ENCODE results near the gene COX7A2. TPM values are rescaled to one million over a fixed set of nuclear protein-coding genes. Genes with fewer than 3 reads are reported as not detected.

The COX7A2 gene
- total and polyA plus RNA-seq, 2 donors = 422 to 447 TPM

GRCh38 chr6:75278474-75279077 lies 35.0 kb upstream of the COX7A2 start:
- Histone ChIP-seq H3K27ac (ENCODE audit: low read depth in 1 of 2, low read length in 1 of 2) (no peak overlapping the region), H3K4me3 (ENCODE audit: low read length in 2 of 2) (no peak overlapping the region), H3K9me3 (ENCODE audit: control insufficient read depth in 2 of 2, insufficient read depth in 1 of 2, low read length in 1 of 2) (no peaks in the 10 kb centered on the region), H3K4me1 (ENCODE audit: control insufficient read depth in 2 of 2, insufficient read depth in 2 of 2, low read length in 2 of 2) (no peaks in the 10 kb centered on the region), H3K36me3 (ENCODE audit: control insufficient read depth in 2 of 2, insufficient read depth in 2 of 2, low read length in 1 of 2) (no peaks in the 10 kb centered on the region), H3K27me3 (ENCODE audit: control insufficient read depth in 2 of 2, insufficient read depth in 1 of 2, low read length in 1 of 2) (no peaks in the 10 kb centered on the region)
- 80% methylated on average over 4 of the region's 4 CpGs for WGBS
- DNase-seq (ENCODE audit: low read depth in 6 of 9, low spot score in 9 of 9) = no peak

GRCh38 chr6:75275067-75275466 lies 31.5 kb upstream of the COX7A2 start:
- Histone ChIP-seq H3K27me3 (ENCODE audit: control insufficient read depth in 2 of 2, insufficient read depth in 1 of 2, low read length in 1 of 2) (no peaks in the 10 kb centered on the region), H3K27ac (ENCODE audit: low read depth in 1 of 2, low read length in 1 of 2) (no peak overlapping the region), H3K9me3 (ENCODE audit: control insufficient read depth in 2 of 2, insufficient read depth in 1 of 2, low read length in 1 of 2) (no peaks in the 10 kb centered on the region), H3K4me1 (ENCODE audit: control insufficient read depth in 2 of 2, insufficient read depth in 2 of 2, low read length in 2 of 2) (no peaks in the 10 kb centered on the region), H3K4me3 (ENCODE audit: low read length in 2 of 2) (no peak overlapping the region), H3K36me3 (ENCODE audit: control insufficient read depth in 2 of 2, insufficient read depth in 2 of 2, low read length in 1 of 2) (peaks cover 9 to 13% of the 10 kb centered on the region in 2 donors)
- no peak for DNase-seq (ENCODE audit: low read depth in 6 of 9, low spot score in 9 of 9)

GRCh38 chr6:75273009-75273408 lies 29.4 kb upstream of the COX7A2 start:
- Histone ChIP-seq H3K4me3 (ENCODE audit: low read length in 2 of 2) (no peak overlapping the region), H3K9me3 (ENCODE audit: control insufficient read depth in 2 of 2, insufficient read depth in 1 of 2, low read length in 1 of 2) (no peaks in the 10 kb centered on the region), H3K36me3 (ENCODE audit: control insufficient read depth in 2 of 2, insufficient read depth in 2 of 2, low read length in 1 of 2) (peaks cover 13 to 15% of the 10 kb centered on the region in 2 donors), H3K4me1 (ENCODE audit: control insufficient read depth in 2 of 2, insufficient read depth in 2 of 2, low read length in 2 of 2) (no peaks in the 10 kb centered on the region), H3K27ac (ENCODE audit: low read depth in 1 of 2, low read length in 1 of 2) (no peak overlapping the region), H3K27me3 (ENCODE audit: control insufficient read depth in 2 of 2, insufficient read depth in 1 of 2, low read length in 1 of 2) (no peaks in the 10 kb centered on the region)
- no peak for DNase-seq (ENCODE audit: low read depth in 6 of 9, low spot score in 9 of 9)
- WGBS = 96% methylated on average over 4 of the region's 4 CpGs

GRCh38 chr6:75272145-75272840 lies 28.7 kb upstream of the COX7A2 start:
- peaks cover 13 to 15% of the 10 kb centered on the region in 2 donors for H3K36me3 ChIP-seq (ENCODE audit: control insufficient read depth in 2 of 2, insufficient read depth in 2 of 2, low read length in 1 of 2)
- no peak overlapping the region for H3K4me3 ChIP-seq (ENCODE audit: low read length in 2 of 2)
- H3K27ac ChIP-seq (ENCODE audit: low read depth in 1 of 2, low read length in 1 of 2) = peak overlapping the region in 1 of 2 donors; percentile 55
- no peaks in the 10 kb centered on the region for H3K27me3 ChIP-seq (ENCODE audit: control insufficient read depth in 2 of 2, insufficient read depth in 1 of 2, low read length in 1 of 2)
- DNase-seq (ENCODE audit: low read depth in 6 of 9, low spot score in 9 of 9) = no peak
- no peaks in the 10 kb centered on the region for H3K9me3 ChIP-seq (ENCODE audit: control insufficient read depth in 2 of 2, insufficient read depth in 1 of 2, low read length in 1 of 2)
- 95% methylated on average over 5 of the region's 5 CpGs for WGBS
- H3K4me1 ChIP-seq (ENCODE audit: control insufficient read depth in 2 of 2, insufficient read depth in 2 of 2, low read length in 2 of 2) = no peaks in the 10 kb centered on the region

- Histone ChIP-seq H3K36me3 (ENCODE audit: control insufficient read depth in 2 of 2, insufficient read depth in 2 of 2, low read length in 1 of 2) (peaks cover 13 to 22% of the 10 kb centered on the region in 2 donors), H3K4me3 (ENCODE audit: low read length in 2 of 2) (no peak overlapping the region), H3K27me3 (ENCODE audit: control insufficient read depth in 2 of 2, insufficient read depth in 1 of 2, low read length in 1 of 2) (no peaks in the 10 kb centered on the region), H3K27ac (ENCODE audit: low read depth in 1 of 2, low read length in 1 of 2) (no peak overlapping the region), H3K4me1 (ENCODE audit: control insufficient read depth in 2 of 2, insufficient read depth in 2 of 2, low read length in 2 of 2) (no peaks in the 10 kb centered on the region), H3K9me3 (ENCODE audit: control insufficient read depth in 2 of 2, insufficient read depth in 1 of 2, low read length in 1 of 2) (no peaks in the 10 kb centered on the region)
- DNase-seq (ENCODE audit: low read depth in 6 of 9, low spot score in 9 of 9) = no peak
- WGBS = 99% methylated on average over 4 of the region's 4 CpGs
Measured at GRCh38 chr6:75268988-75269354, 25.4 kb upstream of the COX7A2 start.

- H3K4me1 ChIP-seq (ENCODE audit: control insufficient read depth in 2 of 2, insufficient read depth in 2 of 2, low read length in 2 of 2) = no peaks in the 10 kb centered on the region
- H3K27ac ChIP-seq (ENCODE audit: low read depth in 1 of 2, low read length in 1 of 2) = no peak overlapping the region
- no peak for DNase-seq (ENCODE audit: low read depth in 6 of 9, low spot score in 9 of 9)
- peaks cover 13 to 28% of the 10 kb centered on the region in 2 donors for H3K36me3 ChIP-seq (ENCODE audit: control insufficient read depth in 2 of 2, insufficient read depth in 2 of 2, low read length in 1 of 2)
- H3K4me3 ChIP-seq (ENCODE audit: low read length in 2 of 2) = no peak overlapping the region
- H3K9me3 ChIP-seq (ENCODE audit: control insufficient read depth in 2 of 2, insufficient read depth in 1 of 2, low read length in 1 of 2) = no peaks in the 10 kb centered on the region
- WGBS = 96% methylated on average over 5 of the region's 5 CpGs
- H3K27me3 ChIP-seq (ENCODE audit: control insufficient read depth in 2 of 2, insufficient read depth in 1 of 2, low read length in 1 of 2) = no peaks in the 10 kb centered on the region
Measured at GRCh38 chr6:75268121-75268987, 24.8 kb upstream of the COX7A2 start.

- no peak overlapping the region for H3K4me3 ChIP-seq (ENCODE audit: low read length in 2 of 2)
- H3K27me3 ChIP-seq (ENCODE audit: control insufficient read depth in 2 of 2, insufficient read depth in 1 of 2, low read length in 1 of 2) = no peaks in the 10 kb centered on the region
- no peak overlapping the region for H3K27ac ChIP-seq (ENCODE audit: low read depth in 1 of 2, low read length in 1 of 2)
- no peaks in the 10 kb centered on the region for H3K4me1 ChIP-seq (ENCODE audit: control insufficient read depth in 2 of 2, insufficient read depth in 2 of 2, low read length in 2 of 2)
- no peaks in the 10 kb centered on the region for H3K9me3 ChIP-seq (ENCODE audit: control insufficient read depth in 2 of 2, insufficient read depth in 1 of 2, low read length in 1 of 2)
- WGBS = 68% methylated on average over 4 of the region's 4 CpGs
- no peak for DNase-seq (ENCODE audit: low read depth in 6 of 9, low spot score in 9 of 9)
- H3K36me3 ChIP-seq (ENCODE audit: control insufficient read depth in 2 of 2, insufficient read depth in 2 of 2, low read length in 1 of 2) = peaks cover 8 to 27% of the 10 kb centered on the region in 2 donors
Measured at GRCh38 chr6:75267461-75267860, 23.9 kb upstream of the COX7A2 start.

GRCh38 chr6:75266716-75267291 lies 23.2 kb upstream of the COX7A2 start:
- DNase-seq (ENCODE audit: low read depth in 6 of 9, low spot score in 9 of 9) = peak in 2 of 9 donors; percentile 6 to 46

DNA sequence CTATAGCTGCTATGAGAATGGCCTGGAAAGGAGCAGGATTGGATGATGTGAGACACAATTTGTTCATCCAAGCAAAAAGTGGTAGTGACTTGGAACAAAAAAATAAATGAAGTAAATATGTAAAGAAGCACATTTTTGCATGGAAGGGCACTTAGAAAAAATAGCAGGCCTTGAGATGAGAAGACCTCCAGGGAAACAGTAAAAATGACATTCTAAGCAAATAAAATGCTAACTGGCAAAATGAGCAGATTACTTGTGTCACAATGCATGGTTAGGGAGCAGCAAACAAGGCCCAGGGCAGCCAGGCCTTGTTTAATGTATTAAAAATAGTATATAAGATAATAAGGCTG lies 19.8 kb upstream of the COX7A2 start:
- no peak for DNase-seq (ENCODE audit: low read depth in 6 of 9, low spot score in 9 of 9)
- H3K4me3 ChIP-seq (ENCODE audit: low read length in 2 of 2) = no peak overlapping the region
- no peak overlapping the region for H3K27ac ChIP-seq (ENCODE audit: low read depth in 1 of 2, low read length in 1 of 2)
- H3K4me1 ChIP-seq (ENCODE audit: control insufficient read depth in 2 of 2, insufficient read depth in 2 of 2, low read length in 2 of 2) = no peaks in the 10 kb centered on the region
- no peaks in the 10 kb centered on the region for H3K9me3 ChIP-seq (ENCODE audit: control insufficient read depth in 2 of 2, insufficient read depth in 1 of 2, low read length in 1 of 2)
- peaks cover 8 to 50% of the 10 kb centered on the region in 2 donors for H3K36me3 ChIP-seq (ENCODE audit: control insufficient read depth in 2 of 2, insufficient read depth in 2 of 2, low read length in 1 of 2)
- no peaks in the 10 kb centered on the region for H3K27me3 ChIP-seq (ENCODE audit: control insufficient read depth in 2 of 2, insufficient read depth in 1 of 2, low read length in 1 of 2)

More at GRCh38 chr6:75266716-75267291, 23.2 kb upstream of the COX7A2 start:
- Histone ChIP-seq H3K27ac (ENCODE audit: low read depth in 1 of 2, low read length in 1 of 2) (no peak overlapping the region), H3K4me3 (ENCODE audit: low read length in 2 of 2) (no peak overlapping the region), H3K27me3 (ENCODE audit: control insufficient read depth in 2 of 2, insufficient read depth in 1 of 2, low read length in 1 of 2) (no peaks in the 10 kb centered on the region), H3K9me3 (ENCODE audit: control insufficient read depth in 2 of 2, insufficient read depth in 1 of 2, low read length in 1 of 2) (no peaks in the 10 kb centered on the region), H3K4me1 (ENCODE audit: control insufficient read depth in 2 of 2, insufficient read depth in 2 of 2, low read length in 2 of 2) (no peaks in the 10 kb centered on the region), H3K36me3 (ENCODE audit: control insufficient read depth in 2 of 2, insufficient read depth in 2 of 2, low read length in 1 of 2) (peaks cover 6 to 30% of the 10 kb centered on the region in 2 donors)
- WGBS = 85% methylated on average over 2 of the region's 2 CpGs
